ENCODE results near the gene ARHGEF28.

DNA sequence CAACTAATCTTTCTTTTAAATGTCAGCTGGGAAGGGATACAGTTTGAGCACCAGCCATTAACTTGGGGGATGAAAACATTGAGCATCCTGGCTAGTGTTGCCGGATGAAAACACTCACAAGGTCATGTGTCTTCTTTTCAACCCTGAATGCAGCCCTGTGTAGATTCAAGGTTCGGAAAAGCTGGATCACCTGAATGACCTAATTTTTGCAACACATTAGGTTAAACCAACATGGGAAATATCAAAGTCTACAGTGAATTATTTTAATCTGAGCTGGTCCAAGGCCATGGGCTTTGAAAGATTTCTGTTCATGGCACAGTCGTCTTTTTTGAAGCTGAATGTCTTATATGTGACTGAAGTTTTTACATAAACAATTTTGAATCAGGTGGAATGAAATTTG is 281.2 kb downstream of the ARHGEF28 start:
- TF ChIP-seq POLR2AphosphoS5 (IDR thresholded peaks at IDR 0.05; ENCODE audit: low read depth, low read length): no peak
- TF ChIP-seq TAF1 (IDR thresholded peaks at IDR 0.05; ENCODE audit: borderline replicate concordance, insufficient read depth, low read length): no peak
